Caco-2 (cell line): ENCODE data around the gene FITM1. TPM values are rescaled to one million over a fixed set of nuclear protein-coding genes. Genes with fewer than 3 reads are reported as not detected.

Experiments used
- BruUV-seq: library from RNA; stranded (reverse); fragments of 400-500 nt; replicated peaks from 2 replicates; lab custom pipeline; 2021; lab: Mats Ljungman, UMichigan
- CTCF ChIA-PET: fragments of 300-600 bp; sonication (Branson Sonifier 250); formaldehyde crosslinking; loops from one replicate; lab custom pipeline; 2022; ENCODE audit warnings: antibody characterized with exemption; lab: Charles Lee
- POLR2A ChIA-PET: fragments of 300-600 bp; sonication (Branson Sonifier 250); formaldehyde crosslinking; loops from one replicate; lab custom pipeline; 2022; ENCODE audit warnings: antibody characterized with exemption; lab: Charles Lee
- DNase-seq, 2 experiments: peaks; one replicate each; pipeline versions ENCODE4 v3.0.0 to v3.0.0-alpha.2; 2020 to 2022
- H3K27me3 ChIP-seq: replicated peaks from 2 replicates; pipeline ENCODE4 v1.6.0; 2011; ENCODE audit warnings: low read length; ENCODE audit not compliant: control insufficient read depth, insufficient read depth
- H3K36me3 ChIP-seq: 2 replicates; pipeline ENCODE4 v1.5.1; 2011; ENCODE audit warnings: low read length; ENCODE audit not compliant: control insufficient read depth, insufficient read depth
- H3K4me1 ChIP-seq: fragments of 250-450 bp; sonication (Bioruptor Pico); 2 replicates; pipeline ENCODE4 v1.5.1; 2020; ENCODE audit warnings: mild to moderate bottlenecking
- H3K4me3 ChIP-seq: 2 replicates; pipeline ENCODE4 v1.5.1; 2011; ENCODE audit warnings: low read depth, mild to moderate bottlenecking, control low read depth, low read length
- H3K9me3 ChIP-seq: fragments of 250-450 bp; sonication (Bioruptor Pico); 2 replicates; pipeline ENCODE4 v1.5.1; 2020; ENCODE audit warnings: mild to moderate bottlenecking, moderate library complexity
- H3K27ac Mint-ChIP-seq: one replicate; pipeline ENCODE4 v1.8.0; 2022; ENCODE audit warnings: mixed read lengths; ENCODE audit not compliant: unreplicated experiment
- H3K27me3 Mint-ChIP-seq: one replicate; pipeline ENCODE4 v1.8.0; 2022; ENCODE audit warnings: mixed read lengths; ENCODE audit not compliant: insufficient read depth, unreplicated experiment
- H3K36me3 Mint-ChIP-seq: one replicate; pipeline ENCODE4 v1.8.0; 2022; ENCODE audit warnings: mild to moderate bottlenecking, mixed read lengths; ENCODE audit not compliant: insufficient read depth, unreplicated experiment
- H3K4me1 Mint-ChIP-seq: one replicate; pipeline ENCODE4 v1.8.0; 2022; ENCODE audit warnings: low read depth, mixed read lengths; ENCODE audit not compliant: unreplicated experiment
- H3K4me3 Mint-ChIP-seq: one replicate; pipeline ENCODE4 v1.8.0; 2022; ENCODE audit warnings: mild to moderate bottlenecking, moderate library complexity, mixed read lengths; ENCODE audit not compliant: unreplicated experiment
- H3K9me3 Mint-ChIP-seq: one replicate; pipeline ENCODE4 v1.8.0; 2022; ENCODE audit warnings: mixed read lengths; ENCODE audit not compliant: unreplicated experiment
- intact Hi-C: fragments of 100-400 bp; cut with micrococcal nuclease; formaldehyde crosslinking; loops from one replicate; pipeline ENCODE4 v1.10.0; 2022; ENCODE audit not compliant: unreplicated experiment
- total RNA-seq: library from RNA; stranded (reverse); gene quantifications from 2 replicates; pipeline ENCODE4 v1.2.3, GENCODE V29; 2022
- TF ChIP-seq, protein P1 (sequence below), 2 experiments: fragments of 200-600 bp in 1 of 2; IDR thresholded peaks; 1 replicate in 1 of 2; 2 replicates in 1 of 2; pipeline versions ENCODE4 v1.5.1 to v1.8.0; 2011 to 2022; ENCODE audit warnings: antibody characterized with exemption in 1 of 2, control low read depth in 1 of 2, inconsistent platforms in 1 of 2, low read depth in 1 of 2, low read length in 1 of 2, mild to moderate bottlenecking in 1 of 2, moderate library complexity in 1 of 2; ENCODE audit not compliant: insufficient read depth in 1 of 2, severe bottlenecking in 1 of 2, unreplicated experiment in 1 of 2

FITM1 gene
- total RNA-seq, 1 experiment from 2014 or later, result 0.39 TPM

DNA sequence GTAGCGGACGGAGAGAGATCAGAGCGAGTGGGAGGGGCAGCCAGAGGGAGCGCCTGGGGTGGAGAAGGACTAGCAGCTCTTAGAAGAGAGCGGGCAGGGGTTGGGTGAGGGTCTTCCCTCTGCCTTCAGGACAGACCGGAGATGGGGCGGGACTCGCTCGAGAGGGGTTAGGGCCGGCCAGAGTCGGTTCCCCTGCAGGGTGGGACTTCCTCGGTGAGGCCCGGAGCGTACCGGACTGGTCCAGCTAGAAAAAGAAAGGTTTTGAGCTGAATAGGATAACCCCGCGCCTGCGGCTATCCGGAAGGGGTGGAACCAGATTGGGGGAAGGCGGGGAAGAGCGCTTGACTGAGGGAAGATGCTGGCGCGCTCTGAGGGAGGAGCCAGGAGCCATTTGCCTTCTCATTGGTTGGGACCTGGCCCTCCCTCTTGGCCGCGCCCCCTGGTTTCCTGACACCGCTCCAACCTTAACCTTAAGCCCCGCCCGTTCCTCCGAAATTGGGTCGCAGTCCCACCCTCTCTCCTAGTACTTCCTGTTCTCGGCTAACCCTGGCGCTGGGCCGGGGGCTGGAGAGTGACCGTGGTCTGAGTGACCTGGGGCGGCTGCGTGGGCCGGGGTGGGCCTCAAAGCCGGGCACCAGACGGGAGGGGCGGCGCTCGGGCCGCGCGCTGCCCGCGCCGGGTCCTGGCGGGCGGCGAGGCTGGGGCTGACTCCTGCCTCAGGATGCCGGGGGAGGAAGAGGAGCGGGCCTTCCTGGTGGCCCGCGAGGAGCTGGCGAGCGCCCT is 16.7 kb downstream of the FITM1 start, which contains the start of gene RNF31:
Gene RNF31, plus strand, starts transcription at position 521 of the 783 bp plus-strand sequence. Its CDS starts 201 bp downstream, at position 722.
- H3K36me3 ChIP-seq, result peaks cover 5% of the 10 kb centered on the region; the same call in 1 of the 2 replicates
- Mint-ChIP-seq H3K36me3 (peaks cover 52% of the 10 kb centered on the region), H3K4me1 (peaks cover 14% of the 10 kb centered on the region), H3K27me3 (no peaks in the 10 kb centered on the region), H3K27ac (peak within 1 kb of the TSS; percentile 65), H3K9me3 (no peaks in the 10 kb centered on the region), H3K4me3 (peak within 1 kb of the TSS; percentile 92)
- intact Hi-C loops, result loop anchor here (1.0 kb wide), 4 partner anchors 11 to 41 kb away; partner anchors contain the start of genes IPO4, IRF9 and PSME1
- CTCF ChIA-PET, result interaction anchor here (0.6 to 4.1 kb wide), 12 partner anchors 11 to 185 kb away, joined by 3 to 47 read pairs (median 6); partner anchors contain the start of genes CHMP4A, CIDEB, DCAF11 and IRF9
- H3K9me3 ChIP-seq, result no peaks in the 10 kb centered on the region
- peaks cover 6% of the 10 kb centered on the region for H3K4me1 ChIP-seq
- H3K27me3 ChIP-seq, result no peaks in the 10 kb centered on the region
- peak; percentile 97 to 98 for DNase-seq
- BruUV-seq, result no TSS peak
- POLR2A ChIA-PET, result interaction anchor here (0.8 to 2.8 kb wide), 10 partner anchors 11 to 95 kb away, joined by 4 to 46 read pairs (median 10); partner anchors contain the start of genes CHMP4A, DCAF11, IPO4 and IRF9
- TF ChIP-seq, protein P1, sequence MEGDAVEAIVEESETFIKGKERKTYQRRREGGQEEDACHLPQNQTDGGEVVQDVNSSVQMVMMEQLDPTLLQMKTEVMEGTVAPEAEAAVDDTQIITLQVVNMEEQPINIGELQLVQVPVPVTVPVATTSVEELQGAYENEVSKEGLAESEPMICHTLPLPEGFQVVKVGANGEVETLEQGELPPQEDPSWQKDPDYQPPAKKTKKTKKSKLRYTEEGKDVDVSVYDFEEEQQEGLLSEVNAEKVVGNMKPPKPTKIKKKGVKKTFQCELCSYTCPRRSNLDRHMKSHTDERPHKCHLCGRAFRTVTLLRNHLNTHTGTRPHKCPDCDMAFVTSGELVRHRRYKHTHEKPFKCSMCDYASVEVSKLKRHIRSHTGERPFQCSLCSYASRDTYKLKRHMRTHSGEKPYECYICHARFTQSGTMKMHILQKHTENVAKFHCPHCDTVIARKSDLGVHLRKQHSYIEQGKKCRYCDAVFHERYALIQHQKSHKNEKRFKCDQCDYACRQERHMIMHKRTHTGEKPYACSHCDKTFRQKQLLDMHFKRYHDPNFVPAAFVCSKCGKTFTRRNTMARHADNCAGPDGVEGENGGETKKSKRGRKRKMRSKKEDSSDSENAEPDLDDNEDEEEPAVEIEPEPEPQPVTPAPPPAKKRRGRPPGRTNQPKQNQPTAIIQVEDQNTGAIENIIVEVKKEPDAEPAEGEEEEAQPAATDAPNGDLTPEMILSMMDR (IDR thresholded peaks at IDR 0.05; ENCODE audit: insufficient read depth in 1 of 2, low read depth in 1 of 2, low read length in 1 of 2, severe bottlenecking in 1 of 2, unreplicated experiment in 1 of 2), result peak in 1 of 2 experiments; percentile 15
- peak within 1 kb of the TSS; percentile 95 for H3K4me3 ChIP-seq

- POLR2A ChIA-PET, result interaction anchor here (0.7 to 2.8 kb wide), 4 partner anchors 11 to 33 kb away, joined by 4 to 46 read pairs (median 18); partner anchors contain the start of genes DCAF11, IRF9, NRL and PSME1
- peaks cover 60% of the 10 kb centered on the region for H3K36me3 Mint-ChIP-seq
- BruUV-seq, result TSS peak; percentile 53
- H3K27me3 Mint-ChIP-seq, result no peaks in the 10 kb centered on the region
- H3K4me3 ChIP-seq, result peak overlapping the region; percentile 95
- TF ChIP-seq, protein P1 (IDR thresholded peaks at IDR 0.05; ENCODE audit: insufficient read depth in 1 of 2, low read depth in 1 of 2, low read length in 1 of 2, severe bottlenecking in 1 of 2, unreplicated experiment in 1 of 2), result no peak
- intact Hi-C loops, result loop anchor here (1.0 kb wide), 2 partner anchors 12 to 13 kb away; partner anchors contain the start of genes IRF9 and PSME1
- peak overlapping the region; percentile 65 for H3K27ac Mint-ChIP-seq
- CTCF ChIA-PET, result interaction anchor here (1.6 to 4.1 kb wide), 2 partner anchors 13 to 54 kb away, joined by 6 to 47 read pairs; partner anchors contain the start of genes IRF9 and PCK2
- peak overlapping the region; percentile 92 for H3K4me3 Mint-ChIP-seq
- H3K27me3 ChIP-seq, result no peaks in the 10 kb centered on the region
- H3K9me3 ChIP-seq, result no peaks in the 10 kb centered on the region
- H3K4me1 ChIP-seq, result peaks cover 6% of the 10 kb centered on the region
- H3K36me3 ChIP-seq, result peaks cover 5% of the 10 kb centered on the region; the same call in 1 of the 2 replicates
- H3K9me3 Mint-ChIP-seq, result no peaks in the 10 kb centered on the region
- peaks cover 14% of the 10 kb centered on the region for H3K4me1 Mint-ChIP-seq
- no peak for DNase-seq
Measured at GRCh38 chr14:24147761-24148428, 17.4 kb downstream of the FITM1 start.
